ENCODE results near the gene MELK.

MELK gene

DNA sequence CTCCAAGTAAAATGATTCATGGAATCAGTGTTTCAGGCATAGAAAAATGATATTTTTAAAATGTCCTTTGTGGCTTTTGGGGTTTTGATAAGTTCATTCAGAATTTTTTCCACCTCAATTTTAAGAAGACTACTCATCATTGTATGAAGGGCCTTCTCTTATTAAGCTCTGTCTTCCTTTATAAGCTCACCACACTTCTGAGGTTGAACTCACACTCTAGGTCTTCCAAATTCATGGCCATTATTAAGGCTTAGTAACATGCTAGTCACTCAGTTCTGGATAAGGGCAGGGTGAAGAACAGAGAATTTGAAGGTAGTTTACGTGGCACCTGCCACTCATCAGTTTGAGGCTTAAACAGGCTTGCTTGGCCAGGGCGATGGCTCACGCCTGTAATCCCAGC lies 4.2 kb downstream of the MELK start:
- DNase-seq (ENCODE audit: low spot score) (no peak), FAIRE-seq (no peak)

DNA sequence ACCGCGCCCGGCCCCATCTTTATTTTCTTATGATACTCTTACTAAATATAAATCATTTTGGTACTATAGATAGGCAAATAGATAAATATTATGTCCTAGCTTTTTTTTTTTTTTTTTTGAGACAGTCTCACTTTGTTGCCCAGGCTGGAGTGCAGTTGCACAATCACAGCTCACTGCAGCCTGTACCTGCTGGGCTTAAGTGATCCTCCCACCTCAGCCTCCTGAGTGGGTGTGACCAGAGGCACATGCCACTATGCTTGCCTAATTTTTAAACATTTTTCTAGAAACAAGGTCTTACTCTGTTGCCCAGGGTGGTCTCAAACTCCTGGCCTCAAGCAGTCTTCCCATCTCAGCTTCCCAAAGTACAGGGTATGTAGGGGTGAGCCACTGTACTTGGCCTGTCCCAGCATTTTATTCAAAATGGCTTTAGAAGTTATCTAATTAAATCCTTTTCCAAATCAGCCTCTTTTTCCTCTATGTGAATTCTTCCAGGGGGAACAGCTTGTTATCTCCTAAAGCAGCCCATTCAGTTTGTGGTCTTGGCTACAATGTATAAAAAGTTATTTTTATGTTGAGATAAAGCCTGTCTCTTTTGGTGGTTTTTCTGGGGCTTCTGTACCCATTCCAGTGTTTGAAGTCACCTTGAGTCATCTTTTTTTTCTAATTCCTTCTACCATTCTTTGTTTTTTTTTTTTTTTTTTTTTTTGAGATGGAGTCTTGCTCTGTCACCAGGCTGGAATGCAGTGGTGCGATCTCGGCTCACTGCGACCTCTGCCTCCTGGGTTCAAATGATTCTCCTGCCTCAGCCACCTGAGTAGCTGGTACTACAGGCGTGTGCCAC lies 12.1 kb downstream of the MELK start:
- DNase-seq (ENCODE audit: low spot score) (peak; percentile 78), FAIRE-seq (peak; percentile 85)

DNA sequence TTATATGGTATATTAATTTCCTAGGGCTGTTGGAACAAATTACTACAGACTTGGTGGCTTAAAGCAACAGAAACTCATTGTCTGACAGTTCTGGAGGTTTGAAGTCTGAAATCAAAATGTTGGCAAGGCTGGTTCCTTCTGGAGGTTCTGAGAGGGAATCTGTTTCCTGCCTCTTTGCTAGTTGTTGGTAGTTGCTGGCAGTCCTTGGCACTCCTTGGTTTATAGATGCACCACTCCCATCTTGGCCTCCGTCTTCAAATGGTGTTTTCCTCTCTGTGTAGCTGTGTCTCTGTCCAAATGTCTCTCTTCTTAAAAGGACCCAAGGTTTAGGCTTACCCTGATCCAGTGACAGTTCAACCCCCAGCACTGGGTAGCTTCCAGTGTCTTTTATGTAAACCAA lies 17.5 kb downstream of the MELK start:
- DNase-seq (ENCODE audit: low spot score) (no peak), FAIRE-seq (no peak)

DNA sequence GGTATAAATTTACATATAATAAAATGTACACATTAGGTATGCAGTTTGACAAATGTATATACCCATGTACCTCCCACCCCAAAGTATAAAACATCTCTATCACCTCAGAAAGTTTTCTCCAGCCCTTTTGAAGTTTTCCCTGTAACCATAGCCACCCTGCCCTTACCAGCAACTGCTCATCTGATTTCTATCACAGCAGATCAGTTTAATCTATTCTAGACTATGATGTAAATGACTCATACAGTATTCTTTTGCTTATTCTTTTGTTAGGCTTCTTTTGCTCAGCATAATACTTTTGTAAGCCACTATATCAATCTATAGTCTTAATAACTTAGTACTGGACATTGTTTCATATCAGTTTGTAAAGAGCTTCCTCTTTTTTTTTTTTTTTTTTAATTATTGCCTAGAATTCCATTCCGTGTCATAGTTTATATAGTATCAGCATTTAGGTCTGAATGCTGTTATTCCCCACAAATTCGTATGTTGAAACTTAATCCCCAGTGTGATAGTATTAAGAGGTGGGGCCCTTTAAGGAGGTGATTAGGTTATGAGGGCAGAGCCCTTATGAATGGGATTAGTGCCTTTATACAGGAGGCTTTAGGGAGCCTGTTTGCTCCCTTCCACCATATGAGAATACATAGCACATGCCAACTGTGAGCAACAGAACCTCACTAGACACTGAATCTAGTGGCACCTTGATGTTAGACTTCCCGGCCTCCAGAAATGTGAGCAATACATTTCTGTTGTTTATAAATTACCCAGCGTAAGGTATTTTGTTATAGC lies 20.3 kb downstream of the MELK start:
- FAIRE-seq (no peak), DNase-seq (ENCODE audit: low spot score) (no peak)

DNA sequence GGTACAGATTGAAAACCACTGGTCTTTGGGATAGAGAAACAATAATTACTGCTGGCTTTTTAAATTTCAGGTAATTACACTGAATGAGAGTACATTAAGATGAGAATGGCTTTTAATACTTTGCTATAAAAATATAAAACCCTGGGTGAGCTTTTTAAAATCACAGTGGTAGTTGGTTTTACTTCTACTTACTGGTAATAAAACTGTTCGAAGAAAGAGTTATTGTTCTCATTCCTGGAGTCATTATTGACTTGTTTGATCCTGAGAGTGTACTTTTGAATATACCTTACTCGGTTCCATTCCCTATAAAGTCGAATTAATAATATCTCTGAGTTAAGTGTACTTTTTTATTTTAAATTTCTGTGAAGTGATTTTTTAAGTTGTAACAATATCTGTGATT lies 21.5 kb downstream of the MELK start:
- FAIRE-seq, result no peak

DNA sequence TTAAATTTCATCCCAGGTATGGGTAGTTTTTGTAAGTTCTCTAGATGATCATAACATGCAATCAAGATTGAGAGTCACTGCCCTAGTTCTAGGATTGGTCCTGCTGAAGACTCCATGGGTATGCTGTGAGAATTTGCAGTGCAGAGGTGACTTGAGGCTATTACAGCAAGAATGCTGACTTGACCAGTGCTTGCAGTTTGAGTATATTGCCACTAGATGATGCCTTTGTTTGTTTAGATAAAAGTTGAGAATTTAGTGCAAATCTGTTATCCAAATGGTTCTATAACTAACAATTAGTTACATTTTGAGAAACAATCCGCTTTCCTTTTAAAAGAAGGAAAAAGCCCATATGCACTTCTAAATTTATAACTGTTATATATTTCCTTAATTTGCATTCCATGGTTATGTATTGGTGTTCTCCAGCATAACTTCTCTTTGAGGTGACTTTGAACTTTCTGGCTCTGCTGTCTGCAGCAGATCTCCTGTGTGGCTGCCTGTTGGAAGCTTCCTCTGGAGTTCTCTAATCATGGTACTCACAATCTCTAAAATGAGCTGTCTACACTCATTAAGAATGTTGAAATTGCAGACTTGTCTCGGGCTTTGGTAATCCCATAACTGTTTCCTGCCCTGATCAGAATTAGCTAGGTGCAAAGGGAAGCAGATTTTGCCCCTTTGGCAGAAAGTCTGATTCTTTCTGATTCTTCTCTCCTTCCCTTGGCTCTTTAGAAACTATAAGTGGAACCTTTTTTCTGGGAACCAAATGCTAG lies 24.9 kb downstream of the MELK start:
- FAIRE-seq, result peak; percentile 30
- DNase-seq (ENCODE audit: low spot score), result peak; percentile 29

More for the DNA sequence above, 21.5 kb downstream of the MELK start:
- no peak for DNase-seq (ENCODE audit: low spot score)

DNA sequence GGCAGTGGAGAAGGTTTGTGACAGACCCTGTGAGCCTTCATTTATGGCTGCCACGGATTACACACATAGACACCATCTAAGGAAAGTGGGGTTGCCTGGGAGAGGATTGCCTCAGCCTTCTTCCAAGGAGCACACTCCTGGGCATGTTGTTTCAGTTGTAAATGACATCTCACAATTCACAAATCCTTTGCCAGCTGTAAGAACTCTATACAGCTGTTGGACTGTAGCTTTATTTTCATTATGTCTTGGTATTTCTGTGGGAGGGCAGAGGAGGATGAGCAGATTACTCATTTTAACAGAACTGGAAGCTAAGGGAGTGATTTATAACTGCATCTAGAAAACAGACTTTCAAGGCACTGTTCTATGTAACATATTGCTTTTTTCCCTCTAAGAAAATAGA lies 25.6 kb downstream of the MELK start:
- FAIRE-seq (no peak), DNase-seq (ENCODE audit: low spot score) (no peak)

DNA sequence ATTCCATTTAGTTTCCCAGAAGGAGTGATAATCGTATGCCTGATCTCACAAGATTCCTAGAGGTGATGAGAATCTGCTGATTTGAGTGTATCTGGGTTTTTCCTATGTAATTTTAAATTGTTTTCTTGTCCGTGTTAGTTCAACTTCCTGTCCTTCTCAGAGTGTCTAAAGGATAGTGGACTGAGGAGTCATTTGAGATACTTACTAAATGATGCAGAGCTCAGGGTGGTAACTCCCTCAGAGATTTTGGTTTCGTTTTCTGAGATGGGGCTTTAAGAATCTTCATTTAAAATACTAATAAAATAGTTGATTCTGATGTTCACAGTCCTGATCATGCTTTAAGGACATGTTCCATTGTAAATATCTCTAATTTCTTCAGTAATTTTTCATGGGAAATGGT lies 30.3 kb downstream of the MELK start:
- DNase-seq (ENCODE audit: low spot score) (no peak), FAIRE-seq (no peak)

DNA sequence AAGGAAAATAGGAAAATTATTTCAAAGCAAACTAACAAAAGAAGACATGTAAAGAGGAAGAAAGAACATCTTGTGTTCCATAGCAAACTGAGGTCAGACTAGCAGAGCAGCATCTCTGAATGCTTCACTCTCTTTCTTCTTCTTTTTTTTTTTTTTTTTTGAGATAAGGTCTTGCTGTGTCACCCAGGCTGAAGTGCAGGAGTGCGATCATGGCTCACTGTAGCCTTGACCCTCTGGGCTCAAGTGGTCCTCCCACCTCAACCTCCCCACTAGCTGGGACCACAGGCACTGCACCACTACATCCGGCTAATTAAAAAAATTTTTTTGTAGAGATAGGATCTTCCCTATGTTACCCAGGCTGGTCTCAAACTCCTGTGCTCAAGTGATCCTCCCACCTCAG lies 36.6 kb downstream of the MELK start:
- DNase-seq (ENCODE audit: low spot score) (no peak), FAIRE-seq (no peak)

GRCh38 chr9:36622121-36622520 lies 49.4 kb downstream of the MELK start:
- DNase-seq (ENCODE audit: low spot score) (no peak), FAIRE-seq (no peak)

DNA sequence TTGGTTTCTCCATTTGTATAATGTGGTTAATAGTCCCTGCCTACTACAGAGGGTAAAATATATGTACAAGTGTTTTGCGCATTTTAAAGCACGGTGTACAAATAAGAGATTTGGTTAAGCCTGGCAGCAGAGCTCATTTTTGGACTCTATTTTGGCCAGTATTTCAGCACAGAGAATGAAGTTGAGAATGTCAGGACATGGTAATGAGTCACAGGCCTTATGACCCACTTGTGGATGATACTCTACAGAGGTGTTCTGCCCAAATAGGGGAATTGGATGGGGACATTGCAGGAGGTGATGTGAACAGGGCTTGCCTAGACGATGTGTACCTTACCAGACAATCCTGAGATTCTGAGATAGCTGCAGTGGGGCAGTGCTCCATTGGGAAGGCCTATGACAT lies 50.6 kb downstream of the MELK start:
- DNase-seq (ENCODE audit: low spot score) (no peak), FAIRE-seq (no peak)

DNA sequence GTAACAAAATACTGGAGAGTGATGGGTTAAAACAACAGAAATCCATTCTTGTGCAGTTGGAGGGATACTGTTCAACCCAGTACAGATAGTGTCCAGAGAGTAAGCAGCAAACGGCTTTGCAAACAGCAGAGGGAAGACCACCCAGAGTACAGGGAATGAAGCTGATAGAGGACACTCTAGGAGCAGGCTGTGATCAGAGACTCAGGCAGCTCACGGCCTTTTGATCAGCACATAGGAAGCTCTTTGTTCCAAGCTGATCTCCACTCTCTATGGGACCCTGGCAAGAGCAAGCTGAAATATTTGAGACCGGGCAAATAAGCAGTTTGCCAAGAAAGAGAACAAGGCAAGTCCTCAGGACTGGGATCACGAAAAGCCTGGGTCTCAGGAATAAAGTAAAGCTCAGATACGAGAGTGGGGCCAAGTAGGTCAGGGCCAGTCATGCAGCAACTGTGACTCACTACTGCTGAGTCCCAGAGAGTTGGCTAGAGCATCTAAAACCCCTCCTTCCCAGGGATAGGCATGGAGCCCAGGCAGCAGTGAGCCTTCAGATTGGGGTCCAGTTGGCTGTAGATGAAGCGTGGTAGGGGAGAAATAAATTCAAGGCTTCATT lies 52.4 kb downstream of the MELK start:
- DNase-seq (ENCODE audit: low spot score) (peak; percentile 60), FAIRE-seq (peak; percentile 88)

DNA sequence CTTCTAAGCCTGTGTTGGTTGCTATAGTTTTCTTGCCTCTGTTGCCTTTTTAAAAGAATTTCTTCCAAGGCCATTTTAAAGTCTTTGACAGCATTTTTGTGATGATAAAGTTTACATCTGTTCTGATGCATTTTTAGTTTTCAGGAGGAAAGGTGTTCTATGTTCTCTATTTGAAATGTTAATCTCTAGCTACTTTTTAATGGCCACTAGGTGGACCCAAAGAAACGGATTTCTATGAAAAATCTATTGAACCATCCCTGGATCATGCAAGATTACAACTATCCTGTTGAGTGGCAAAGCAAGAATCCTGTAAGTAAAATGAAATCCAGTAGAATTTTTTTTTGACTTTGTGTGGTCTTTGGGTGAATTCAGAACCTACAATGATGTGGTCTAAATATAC lies 60.2 kb downstream of the MELK start:
- FAIRE-seq, result peak; percentile 58

DNA sequence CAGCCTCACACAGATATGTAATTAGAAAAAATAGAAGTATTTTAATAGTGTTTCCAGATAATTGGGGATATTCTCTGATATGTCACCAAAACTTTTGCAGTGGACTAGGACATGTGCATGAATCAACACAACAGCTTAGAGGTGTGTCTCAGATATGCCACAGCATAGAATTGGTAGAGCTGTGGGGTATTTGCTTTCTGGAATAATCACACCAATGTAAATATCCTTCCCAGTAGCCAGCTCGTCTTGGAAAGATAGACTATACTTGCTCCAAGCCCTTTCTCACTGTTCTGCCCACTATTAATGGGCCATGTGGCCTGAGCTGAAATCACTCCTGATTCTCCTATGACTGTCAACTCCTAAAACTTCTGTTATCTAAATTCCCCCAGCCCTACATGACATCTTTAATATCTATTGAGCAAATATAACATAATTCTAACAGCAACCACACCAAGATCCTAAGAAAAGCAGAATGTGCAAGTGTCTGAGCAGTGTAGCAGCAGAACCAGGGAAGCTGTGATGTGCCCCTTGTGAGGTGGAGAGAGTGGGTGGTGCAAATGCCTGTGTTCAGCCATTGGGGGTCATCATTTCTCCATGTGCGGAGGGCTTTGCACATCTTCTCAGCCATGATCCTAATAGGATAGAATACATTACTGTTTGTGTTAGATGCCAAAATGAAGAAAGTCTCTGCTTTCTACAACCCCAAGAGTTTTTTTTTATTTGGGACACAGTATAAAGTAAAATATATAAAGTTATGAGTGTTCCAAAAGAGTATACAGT lies 65.0 kb downstream of the MELK start:
- DNase-seq (ENCODE audit: low spot score) (no peak), FAIRE-seq (no peak)

More for the DNA sequence above, 60.2 kb downstream of the MELK start:
- no peak for DNase-seq (ENCODE audit: low spot score)

DNA sequence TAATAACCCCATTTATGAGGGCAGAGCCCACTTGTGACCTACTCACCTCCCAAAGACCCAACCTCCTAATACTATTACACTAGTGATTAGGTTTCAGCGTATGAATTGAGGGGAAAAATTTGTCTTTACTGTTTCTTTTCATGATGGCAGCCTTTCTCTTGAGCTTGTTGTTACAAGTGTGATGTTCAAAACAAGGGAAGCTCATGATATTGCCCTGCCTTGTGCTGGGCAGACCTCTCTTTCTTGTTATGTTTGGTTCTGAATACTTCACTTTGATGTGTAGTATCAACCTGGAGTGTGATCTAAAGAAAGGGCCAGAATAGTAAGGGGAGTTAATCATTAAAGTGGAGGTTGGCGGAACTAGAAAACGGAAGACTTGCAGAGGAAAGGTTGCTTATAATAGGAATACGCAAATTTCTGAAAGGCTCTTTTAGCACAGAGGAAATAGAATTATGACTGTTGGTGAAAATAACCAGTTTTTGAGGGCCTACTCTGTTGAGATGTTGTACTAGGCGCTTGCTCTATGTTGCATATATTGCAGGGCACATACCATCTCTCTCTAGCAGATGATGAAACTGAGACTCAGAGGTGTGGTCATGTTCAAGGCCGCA lies 68.2 kb downstream of the MELK start:
- DNase-seq (ENCODE audit: low spot score), result no peak
- no peak for FAIRE-seq

GRCh38 chr9:36642817-36643216 lies 70.1 kb downstream of the MELK start:
- FAIRE-seq, result no peak
- DNase-seq (ENCODE audit: low spot score), result no peak

GRCh38 chr9:36656842-36657241 lies 84.1 kb downstream of the MELK start:
- DNase-seq (ENCODE audit: low spot score) (no peak), FAIRE-seq (no peak)

DNA sequence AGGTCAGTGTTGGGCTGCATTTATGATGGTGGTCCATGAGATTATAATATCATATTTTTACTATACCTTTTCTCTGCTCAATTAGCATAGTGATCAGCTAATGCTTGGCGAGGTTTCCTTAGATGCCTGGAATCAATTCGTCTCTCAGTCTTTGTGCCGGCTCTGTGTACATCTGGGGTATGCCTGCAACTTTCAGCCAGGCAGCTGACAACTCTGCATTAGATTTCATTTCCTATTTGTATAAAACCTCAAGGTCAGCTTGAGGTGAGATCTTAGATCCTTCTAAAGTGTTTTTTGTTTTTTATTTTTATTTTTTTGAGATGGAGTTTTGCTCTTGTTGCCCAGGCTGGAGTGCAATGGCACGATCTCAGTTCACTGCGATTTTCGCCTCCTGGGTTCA lies 86.8 kb downstream of the MELK start:
- DNase-seq (ENCODE audit: low spot score) (no peak), FAIRE-seq (no peak)

GRCh38 chr9:36664806-36665205 lies 92.1 kb downstream of the MELK start:
- DNase-seq (ENCODE audit: low spot score) (no peak), FAIRE-seq (no peak)

DNA sequence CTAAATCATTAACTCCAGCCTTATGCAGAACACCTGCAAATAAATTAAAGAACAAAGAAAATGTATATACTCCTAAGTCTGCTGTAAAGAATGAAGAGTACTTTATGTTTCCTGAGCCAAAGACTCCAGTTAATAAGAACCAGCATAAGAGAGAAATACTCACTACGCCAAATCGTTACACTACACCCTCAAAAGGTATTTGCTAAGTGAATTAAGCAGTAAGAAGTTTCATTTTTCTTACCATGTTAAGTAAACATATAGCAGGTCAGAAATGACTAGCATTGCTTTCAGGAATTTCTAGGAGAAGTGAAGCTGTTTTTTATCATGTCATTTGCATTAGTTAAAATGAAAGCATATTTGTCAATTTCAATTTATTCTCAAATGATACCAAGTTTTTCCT lies 92.7 kb downstream of the MELK start:
- FAIRE-seq, result no peak

More for the DNA sequence above, 92.7 kb downstream of the MELK start:
- no peak for DNase-seq (ENCODE audit: low spot score)

All from RCC 7860 (cell line).